Gastrocnemius medialis (tissue), 4 donors: ENCODE measurements around the gene ELOA2. TPM values are rescaled to one million over a fixed set of nuclear protein-coding genes. Genes with fewer than 3 reads are reported as not detected.

Experiments
- ATAC-seq, 2 donors: fragments of 150-250 bp; one replicate each; pipeline ENCODE4 v1.9.1; 2016
- DNase-seq, 2 donors: peaks; one replicate each; pipeline ENCODE4 v3.0.0-alpha.2; 2019
- H3K27ac ChIP-seq, 4 donors: fragments of 200-600 bp; sonication (generic); 1 replicate in 1 of 4; 2 replicates in 3 of 4; pipeline ENCODE4 v1.5.1; 2016 to 2018; ENCODE audit warnings: mild to moderate bottlenecking in 2 of 4, moderate library complexity in 1 of 4
- H3K27me3 ChIP-seq, 3 donors: fragments of 200-600 bp; sonication (generic) in 2 of 3; 1 replicate in 1 of 3; 2 replicates in 2 of 3; pipeline versions ENCODE4 v1.5.1 to v1.6.0; 2016 to 2019; ENCODE audit warnings: mild to moderate bottlenecking in 1 of 3, moderate library complexity in 1 of 3
- H3K36me3 ChIP-seq, 2 donors: fragments of 200-600 bp; sonication (generic) in 1 of 2; one replicate each; pipeline ENCODE4 v1.5.1; 2017 to 2018
- H3K4me1 ChIP-seq, 2 donors: fragments of 200-600 bp; sonication (generic) in 1 of 2; one replicate each; pipeline ENCODE4 v1.5.1; 2016 to 2017; ENCODE audit warnings: mild to moderate bottlenecking in 2 of 2
- H3K4me3 ChIP-seq, 4 donors: fragments of 200-600 bp; sonication (generic) in 3 of 4; 1 replicate in 1 of 4; 2 replicates in 3 of 4; pipeline ENCODE4 v1.5.1; 2016 to 2019; ENCODE audit warnings: mild to moderate bottlenecking in 2 of 4
- H3K9me3 ChIP-seq, 3 donors: fragments of 200-600 bp; sonication (generic) in 2 of 3; 1 replicate in 1 of 3; 2 replicates in 2 of 3; pipeline ENCODE4 v1.5.1; 2016 to 2019
- POLR2A ChIP-seq, 2 donors: fragments of 450-650 bp; IDR thresholded peaks; one replicate each; pipeline ENCODE4 v1.6.1; 2017; ENCODE audit warnings: antibody characterized with exemption in 2 of 2, mild to moderate bottlenecking in 2 of 2, moderate library complexity in 2 of 2
- in situ Hi-C, 4 donors: fragments of 200-750 bp; cut with MboI; loops; one replicate each; pipeline versions ENCODE4 v1.15.0 to v1.8.0; 2017; ENCODE audit warnings: low sequenced_read_pairs in 4 of 4
- intact Hi-C: fragments of 100-400 bp; cut with DNase I; formaldehyde crosslinking; loops from one replicate; pipeline ENCODE4 v1.15.1; 2023; ENCODE audit warnings: low total_unique reads
- total RNA-seq, 4 donors: library from RNA; depleted of rRNA; stranded (reverse); fragments of >200 nt; gene quantifications; one replicate each; pipeline versions ENCODE4 v1.1.0 to v1.2.3, GENCODE V29; 2016
- TF ChIP-seq, protein P1 (sequence below), 5 experiments: fragments of 450-650 bp in 3 of 5; fragments of 200-600 bp in 2 of 5; sonication (generic) in 2 of 5; IDR thresholded peaks in 4 of 5; conservative IDR thresholded peaks in 1 of 5; 1 replicate in 4 of 5; 2 replicates in 1 of 5; pipeline ENCODE4 v1.5.1; 2016 to 2019; ENCODE audit warnings: antibody characterized with exemption in 5 of 5, mild to moderate bottlenecking in 3 of 5, moderate library complexity in 3 of 5

Gene ELOA2, protein sequence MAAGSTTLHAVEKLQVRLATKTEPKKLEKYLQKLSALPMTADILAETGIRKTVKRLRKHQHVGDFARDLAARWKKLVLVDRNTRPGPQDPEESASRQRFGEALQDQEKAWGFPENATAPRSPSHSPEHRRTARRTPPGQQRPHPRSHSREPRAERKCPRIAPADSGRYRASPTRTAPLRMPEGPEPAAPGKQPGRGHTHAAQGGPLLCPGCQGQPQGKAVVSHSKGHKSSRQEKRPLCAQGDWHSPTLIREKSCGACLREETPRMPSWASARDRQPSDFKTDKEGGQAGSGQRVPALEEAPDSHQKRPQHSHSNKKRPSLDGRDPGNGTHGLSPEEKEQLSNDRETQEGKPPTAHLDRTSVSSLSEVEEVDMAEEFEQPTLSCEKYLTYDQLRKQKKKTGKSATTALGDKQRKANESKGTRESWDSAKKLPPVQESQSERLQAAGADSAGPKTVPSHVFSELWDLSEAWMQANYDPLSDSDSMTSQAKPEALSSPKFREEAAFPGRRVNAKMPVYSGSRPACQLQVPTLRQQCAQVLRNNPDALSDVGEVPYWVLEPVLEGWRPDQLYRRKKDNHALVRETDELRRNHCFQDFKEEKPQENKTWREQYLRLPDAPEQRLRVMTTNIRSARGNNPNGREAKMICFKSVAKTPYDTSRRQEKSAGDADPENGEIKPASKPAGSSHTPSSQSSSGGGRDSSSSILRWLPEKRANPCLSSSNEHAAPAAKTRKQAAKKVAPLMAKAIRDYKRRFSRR
- total RNA-seq: under 1 TPM in 2 of 4 donors, not detected in 2; 0.15 to 0.80 TPM

DNA sequence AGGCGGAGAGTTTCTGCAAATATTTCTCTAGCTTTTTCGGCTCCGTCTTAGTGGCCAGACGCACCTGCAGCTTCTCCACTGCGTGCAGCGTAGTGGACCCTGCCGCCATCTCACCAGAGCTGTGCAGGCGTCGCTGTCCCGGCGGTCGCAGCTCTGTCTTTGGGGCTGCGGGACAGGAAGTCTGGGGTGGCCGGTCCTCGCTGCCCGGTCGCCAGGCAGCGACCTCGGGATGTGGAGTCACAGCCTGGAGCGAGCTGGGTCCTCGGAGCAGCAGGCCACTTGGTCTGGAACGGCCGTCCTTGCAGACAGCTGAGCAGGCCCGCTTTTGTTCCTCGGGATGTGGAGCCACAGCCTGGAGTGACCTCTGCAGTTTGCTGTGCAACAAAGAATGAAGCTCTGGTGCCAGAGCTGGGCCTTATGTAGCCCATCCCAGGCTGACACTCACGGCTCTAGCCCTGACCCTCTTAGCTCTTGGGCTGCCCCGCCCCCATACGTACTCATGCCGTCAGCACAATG lies at the start of gene ELOA2:
ELOA2 (minus strand) TSS at position 466 of the 516 bp plus-strand sequence; CDS start at position 109, 357 bp downstream.
- intact Hi-C loops (no loop called here), in situ Hi-C loops (no loop called here)
- no peak for ATAC-seq
- no peaks in the 10 kb centered on the region for H3K9me3 ChIP-seq
- no peaks in the 10 kb centered on the region for H3K4me1 ChIP-seq
- H3K4me3 ChIP-seq: no peak within 1 kb of the TSS
- no peaks in the 10 kb centered on the region for H3K36me3 ChIP-seq
- TF ChIP-seq, protein P1, sequence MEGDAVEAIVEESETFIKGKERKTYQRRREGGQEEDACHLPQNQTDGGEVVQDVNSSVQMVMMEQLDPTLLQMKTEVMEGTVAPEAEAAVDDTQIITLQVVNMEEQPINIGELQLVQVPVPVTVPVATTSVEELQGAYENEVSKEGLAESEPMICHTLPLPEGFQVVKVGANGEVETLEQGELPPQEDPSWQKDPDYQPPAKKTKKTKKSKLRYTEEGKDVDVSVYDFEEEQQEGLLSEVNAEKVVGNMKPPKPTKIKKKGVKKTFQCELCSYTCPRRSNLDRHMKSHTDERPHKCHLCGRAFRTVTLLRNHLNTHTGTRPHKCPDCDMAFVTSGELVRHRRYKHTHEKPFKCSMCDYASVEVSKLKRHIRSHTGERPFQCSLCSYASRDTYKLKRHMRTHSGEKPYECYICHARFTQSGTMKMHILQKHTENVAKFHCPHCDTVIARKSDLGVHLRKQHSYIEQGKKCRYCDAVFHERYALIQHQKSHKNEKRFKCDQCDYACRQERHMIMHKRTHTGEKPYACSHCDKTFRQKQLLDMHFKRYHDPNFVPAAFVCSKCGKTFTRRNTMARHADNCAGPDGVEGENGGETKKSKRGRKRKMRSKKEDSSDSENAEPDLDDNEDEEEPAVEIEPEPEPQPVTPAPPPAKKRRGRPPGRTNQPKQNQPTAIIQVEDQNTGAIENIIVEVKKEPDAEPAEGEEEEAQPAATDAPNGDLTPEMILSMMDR (IDR thresholded peaks at IDR 0.05 in 4 of 5, conservative IDR thresholded peaks at IDR 0.05 in 1 of 5): no peak
- TF ChIP-seq POLR2A (IDR thresholded peaks at IDR 0.05): no peak
- H3K27ac ChIP-seq: no peak within 1 kb of the TSS
- H3K27me3 ChIP-seq: no peaks in the 10 kb centered on the region
- no peak for DNase-seq

DNA sequence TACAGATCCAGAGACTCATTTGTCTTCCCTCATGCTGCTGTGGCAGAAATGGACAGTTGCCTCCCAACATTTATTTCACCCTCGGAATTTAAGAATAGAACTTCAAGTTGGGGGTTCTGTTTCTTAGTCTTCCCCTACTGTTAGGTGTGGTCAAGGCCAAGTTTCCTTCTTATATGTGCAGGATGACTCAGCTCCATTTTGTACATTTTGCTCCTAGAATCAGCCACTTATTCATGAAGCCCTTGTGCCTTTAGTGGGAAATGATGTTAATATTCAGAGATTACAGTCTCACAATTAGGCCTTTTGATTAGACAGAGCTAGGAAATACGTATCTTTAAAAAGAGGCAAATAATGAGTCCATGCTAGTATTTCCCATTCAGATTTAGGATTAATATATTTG lies 46.2 kb upstream of the ELOA2 start:
- Histone ChIP-seq H3K4me3 (no peak overlapping the region), H3K9me3 (no peaks in the 10 kb centered on the region), H3K4me1 (peaks cover 0 to 7% of the 10 kb centered on the region in 2 donors), H3K36me3 (no peaks in the 10 kb centered on the region), H3K27ac (no peak overlapping the region), H3K27me3 (no peaks in the 10 kb centered on the region)
- ATAC-seq (no peak), DNase-seq (no peak)
- TF ChIP-seq, protein P1 (IDR thresholded peaks at IDR 0.05 in 4 of 5, conservative IDR thresholded peaks at IDR 0.05 in 1 of 5): no peak
- TF ChIP-seq POLR2A (IDR thresholded peaks at IDR 0.05): no peak
- intact Hi-C loops: no loop called here
- in situ Hi-C loops: no loop called here

DNA sequence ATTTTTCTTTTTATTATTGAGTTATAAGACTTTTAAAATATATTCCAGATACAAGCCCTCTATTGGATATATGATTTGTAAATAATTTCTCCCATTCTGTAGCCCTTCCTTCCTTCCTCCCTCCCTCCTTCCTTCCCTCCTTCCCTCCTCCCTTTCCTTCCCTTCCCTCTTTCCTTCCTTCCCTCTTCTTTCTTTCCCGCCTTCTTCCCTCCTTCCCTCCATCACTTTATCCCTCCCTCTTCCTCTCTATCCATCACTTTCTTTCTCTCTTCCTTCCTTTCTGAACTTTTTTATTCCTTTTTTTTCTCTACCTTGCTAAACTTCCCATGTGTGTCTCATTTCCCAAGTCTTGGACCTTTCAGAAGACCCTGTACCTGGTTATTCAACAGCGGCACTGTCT lies 45.5 kb upstream of the ELOA2 start:
- ATAC-seq: no peak
- no peaks in the 10 kb centered on the region for H3K9me3 ChIP-seq
- no peak overlapping the region for H3K4me3 ChIP-seq
- no peak for DNase-seq
- no peak for TF ChIP-seq POLR2A (IDR thresholded peaks at IDR 0.05)
- TF ChIP-seq, protein P1 (IDR thresholded peaks at IDR 0.05 in 4 of 5, conservative IDR thresholded peaks at IDR 0.05 in 1 of 5): no peak
- no peaks in the 10 kb centered on the region for H3K27me3 ChIP-seq
- H3K4me1 ChIP-seq: peaks cover 0 to 7% of the 10 kb centered on the region in 2 donors
- H3K36me3 ChIP-seq: no peaks in the 10 kb centered on the region
- intact Hi-C loops: no loop called here
- in situ Hi-C loops: no loop called here
- H3K27ac ChIP-seq: no peak overlapping the region

DNA sequence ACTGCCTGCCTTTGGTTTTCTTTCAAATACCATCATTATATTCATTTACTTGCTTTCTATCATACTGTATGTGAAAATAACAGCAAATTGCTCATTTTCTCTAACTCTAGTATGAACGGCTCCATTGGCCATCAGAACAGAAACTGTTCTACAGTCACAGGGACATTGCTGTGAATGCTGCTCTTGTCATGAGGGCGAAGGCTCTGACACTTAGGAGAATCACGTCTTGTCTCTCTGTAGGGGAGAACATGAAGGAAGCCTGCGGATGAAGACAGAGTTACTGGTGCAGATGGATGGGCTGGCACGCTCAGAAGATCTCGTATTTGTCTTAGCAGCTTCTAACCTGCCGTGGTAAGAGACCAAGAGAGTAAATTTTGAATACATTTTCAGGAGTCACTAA lies 41.7 kb upstream of the ELOA2 start:
- Histone ChIP-seq H3K4me3 (no peak overlapping the region), H3K27ac (no peak overlapping the region), H3K36me3 (no peaks in the 10 kb centered on the region), H3K27me3 (no peaks in the 10 kb centered on the region), H3K9me3 (no peaks in the 10 kb centered on the region), H3K4me1 (no peaks in the 10 kb centered on the region)
- DNase-seq (no peak), ATAC-seq (no peak)
- intact Hi-C loops: no loop called here
- no peak for TF ChIP-seq POLR2A (IDR thresholded peaks at IDR 0.05)
- TF ChIP-seq, protein P1 (IDR thresholded peaks at IDR 0.05 in 4 of 5, conservative IDR thresholded peaks at IDR 0.05 in 1 of 5): no peak
- in situ Hi-C loops: no loop called here
